Keratinocyte (primary cell): ENCODE results near the gene STX16.

ENCODE experiments used
- CTCF ChIP-seq, 3 experiments: IDR thresholded peaks in 1 of 3; conservative IDR thresholded peaks in 1 of 3; optimal IDR thresholded peaks in 1 of 3; 2 replicates in 2 of 3; 3 replicates in 1 of 3; pipeline versions ENCODE3 to v1.5.1; 2011; ENCODE audit warnings: low read length in 3 of 3, mild to moderate bottlenecking in 3 of 3, moderate library complexity in 2 of 3, control low read depth in 1 of 3, inconsistent platforms in 1 of 3; ENCODE audit not compliant: insufficient read depth in 2 of 3; ENCODE audit errors: extremely low read depth in 1 of 3
- EZH2 ChIP-seq: IDR thresholded peaks from one replicate; pipeline ENCODE4 v1.6.1; 2012; ENCODE audit warnings: inconsistent platforms, mild to moderate bottlenecking, low read length, moderate library complexity

- TF ChIP-seq CTCF (optimal IDR thresholded peaks at IDR 0.05 in 1 of 3, IDR thresholded peaks at IDR 0.05 in 1 of 3, conservative IDR thresholded peaks at IDR 0.05 in 1 of 3; ENCODE audit: extremely low read depth in 1 of 3, insufficient read depth in 2 of 3, low read length in 3 of 3) (no peak), EZH2 (no peak)
These were observed 5.6 kb upstream of the STX16 start for GRCh38 chr20:58645412-58645968.
